ENCODE results near the gene SLC40A1.

DNA sequence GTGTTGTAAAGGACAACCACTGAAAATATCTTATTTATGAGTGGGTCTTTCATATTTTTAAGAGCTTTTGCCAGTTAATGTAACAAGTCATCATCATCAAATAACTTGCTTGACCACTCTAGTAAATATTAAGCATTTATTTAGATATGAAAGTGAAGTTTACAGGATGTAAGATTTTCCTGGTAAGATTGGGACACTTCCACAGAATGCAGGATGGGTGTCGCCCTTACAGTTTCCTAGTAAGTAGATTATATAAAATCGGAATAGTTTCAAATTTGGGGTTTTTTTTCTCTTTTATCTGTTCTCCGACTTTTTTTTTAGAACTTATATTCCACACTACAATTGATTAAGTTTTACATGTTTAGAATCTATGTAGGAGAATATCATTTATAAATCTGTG is 14.8 kb upstream of the SLC40A1 start:
- TF ChIP-seq POLR2AphosphoS5 (IDR thresholded peaks at IDR 0.05; ENCODE audit: borderline replicate concordance, low read depth, low read length) (no peak), EZH2 (IDR thresholded peaks at IDR 0.05) (no peak), FOXP2 (optimal IDR thresholded peaks at IDR 0.05; ENCODE audit: control extremely low read depth, extremely low read length, insufficient read depth) (no peak)
